ENCODE results near the gene PHF5A.

Gene PHF5A

DNA sequence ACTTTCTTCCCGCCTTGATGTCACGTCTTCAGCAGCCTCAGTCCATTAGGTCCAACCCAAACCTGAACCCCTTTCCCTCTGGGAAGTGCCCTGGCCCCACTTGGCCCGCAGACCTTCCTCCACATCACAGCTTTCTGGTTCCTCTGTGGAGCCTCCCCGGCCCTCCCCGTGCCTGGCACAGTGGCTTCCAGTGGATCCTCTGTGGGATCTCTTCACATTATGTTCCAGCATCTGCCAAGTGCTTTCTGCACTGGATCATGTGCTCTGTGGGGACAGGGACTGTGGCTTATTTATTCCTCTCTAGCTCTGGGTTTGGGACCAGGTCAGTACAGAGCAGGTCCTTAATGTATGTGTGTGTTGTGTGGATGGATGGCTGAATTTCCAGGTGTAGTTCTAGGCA is 44.9 kb upstream of the PHF5A start:
- Histone ChIP-seq H3K4me1 (ENCODE audit: insufficient read depth, poor library complexity, severe bottlenecking) (peaks cover 9% of the 10 kb centered on the region), H3K36me3 (ENCODE audit: low read depth) (peaks cover 52% of the 10 kb centered on the region), H3K4me3 (ENCODE audit: severe bottlenecking) (no peak overlapping the region), H3K27ac (ENCODE audit: poor library complexity, severe bottlenecking) (peak overlapping the region; percentile 21), H3K9me3 (ENCODE audit: severe bottlenecking) (no peaks in the 10 kb centered on the region), H3K27me3 (ENCODE audit: insufficient read depth, poor library complexity, severe bottlenecking) (no peaks in the 10 kb centered on the region)
- DNase-seq (ENCODE audit: low spot score) (no peak), ATAC-seq (ENCODE audit: low read depth) (no peak)
- TF ChIP-seq, protein P1, sequence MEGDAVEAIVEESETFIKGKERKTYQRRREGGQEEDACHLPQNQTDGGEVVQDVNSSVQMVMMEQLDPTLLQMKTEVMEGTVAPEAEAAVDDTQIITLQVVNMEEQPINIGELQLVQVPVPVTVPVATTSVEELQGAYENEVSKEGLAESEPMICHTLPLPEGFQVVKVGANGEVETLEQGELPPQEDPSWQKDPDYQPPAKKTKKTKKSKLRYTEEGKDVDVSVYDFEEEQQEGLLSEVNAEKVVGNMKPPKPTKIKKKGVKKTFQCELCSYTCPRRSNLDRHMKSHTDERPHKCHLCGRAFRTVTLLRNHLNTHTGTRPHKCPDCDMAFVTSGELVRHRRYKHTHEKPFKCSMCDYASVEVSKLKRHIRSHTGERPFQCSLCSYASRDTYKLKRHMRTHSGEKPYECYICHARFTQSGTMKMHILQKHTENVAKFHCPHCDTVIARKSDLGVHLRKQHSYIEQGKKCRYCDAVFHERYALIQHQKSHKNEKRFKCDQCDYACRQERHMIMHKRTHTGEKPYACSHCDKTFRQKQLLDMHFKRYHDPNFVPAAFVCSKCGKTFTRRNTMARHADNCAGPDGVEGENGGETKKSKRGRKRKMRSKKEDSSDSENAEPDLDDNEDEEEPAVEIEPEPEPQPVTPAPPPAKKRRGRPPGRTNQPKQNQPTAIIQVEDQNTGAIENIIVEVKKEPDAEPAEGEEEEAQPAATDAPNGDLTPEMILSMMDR (IDR thresholded peaks at IDR 0.05; ENCODE audit: poor library complexity, severe bottlenecking) = no peak

DNA sequence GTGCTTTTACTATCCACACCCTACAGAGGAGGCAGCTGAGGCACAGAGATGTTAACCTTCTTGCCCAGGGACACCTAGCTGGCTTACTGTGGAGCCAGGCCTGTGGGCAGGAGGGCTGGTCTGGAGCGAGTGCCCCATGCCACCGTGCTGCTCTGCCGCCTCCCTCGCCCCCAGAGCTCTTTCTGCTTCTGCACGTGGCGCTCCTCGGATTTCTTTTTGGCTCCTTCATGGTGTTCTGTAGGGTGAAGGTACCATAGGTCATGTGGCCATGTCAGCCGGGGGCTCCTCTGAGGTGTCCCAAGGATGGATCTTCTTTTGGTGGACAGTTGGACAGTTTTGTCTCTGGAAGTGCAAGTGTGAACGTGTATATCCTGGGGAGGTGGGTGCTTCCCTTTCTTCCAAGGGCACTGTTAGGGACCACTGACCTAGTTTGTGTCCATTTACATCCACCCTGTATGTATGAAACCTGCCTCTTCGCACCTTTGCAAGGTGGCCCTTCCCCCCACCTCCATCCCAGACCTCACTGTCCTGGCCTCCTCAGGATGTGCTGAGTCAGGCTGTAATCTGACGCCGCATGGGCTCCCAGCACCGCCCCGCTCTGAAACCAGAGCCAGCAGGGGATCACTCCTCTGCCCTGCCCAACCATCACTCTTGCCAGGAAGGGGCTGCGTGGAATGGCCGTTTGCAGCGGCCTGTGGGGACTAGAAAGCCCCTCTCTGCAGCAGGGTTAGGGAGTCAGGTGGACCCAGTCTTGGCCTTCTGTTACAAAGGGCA is 44.1 kb upstream of the PHF5A start:
- ATAC-seq (ENCODE audit: low read depth) (peak; percentile 97), DNase-seq (ENCODE audit: low spot score) (no peak)
- TF ChIP-seq, protein P1 (IDR thresholded peaks at IDR 0.05; ENCODE audit: poor library complexity, severe bottlenecking) = no peak
- peaks cover 9% of the 10 kb centered on the region for H3K4me1 ChIP-seq (ENCODE audit: insufficient read depth, poor library complexity, severe bottlenecking)
- no peak overlapping the region for H3K4me3 ChIP-seq (ENCODE audit: severe bottlenecking)
- H3K36me3 ChIP-seq (ENCODE audit: low read depth) = peaks cover 51% of the 10 kb centered on the region
- H3K27me3 ChIP-seq (ENCODE audit: insufficient read depth, poor library complexity, severe bottlenecking) = no peaks in the 10 kb centered on the region
- H3K27ac ChIP-seq (ENCODE audit: poor library complexity, severe bottlenecking) = peak overlapping the region; percentile 21
- H3K9me3 ChIP-seq (ENCODE audit: severe bottlenecking) = no peaks in the 10 kb centered on the region

DNA sequence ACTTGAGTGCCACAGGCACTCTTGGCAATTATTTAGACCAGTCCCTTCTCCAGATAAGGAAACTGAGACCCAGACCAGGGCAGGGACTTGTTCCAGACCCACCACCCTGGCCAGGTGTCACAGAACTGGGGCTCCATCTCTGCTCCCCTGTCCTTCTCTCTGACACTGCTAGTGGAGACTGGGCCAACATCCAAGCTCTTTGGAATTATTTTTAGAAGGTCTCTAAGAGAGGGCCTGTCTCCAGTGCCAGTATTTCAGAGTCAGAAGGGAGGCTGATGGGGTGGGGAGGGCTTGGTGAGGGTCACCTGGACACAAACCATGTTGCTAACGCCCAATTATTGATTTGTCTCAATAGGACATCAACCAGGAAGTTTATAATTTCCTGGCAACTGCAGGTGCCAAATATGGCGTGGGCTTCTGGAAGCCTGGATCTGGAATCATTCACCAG is 43.1 kb upstream of the PHF5A start:
- TF ChIP-seq, protein P1 (IDR thresholded peaks at IDR 0.05; ENCODE audit: poor library complexity, severe bottlenecking) = no peak
- Histone ChIP-seq H3K9me3 (ENCODE audit: severe bottlenecking) (no peaks in the 10 kb centered on the region), H3K36me3 (ENCODE audit: low read depth) (peaks cover 43% of the 10 kb centered on the region), H3K4me3 (ENCODE audit: severe bottlenecking) (no peak overlapping the region), H3K27ac (ENCODE audit: poor library complexity, severe bottlenecking) (peak overlapping the region; percentile 21), H3K4me1 (ENCODE audit: insufficient read depth, poor library complexity, severe bottlenecking) (peaks cover 9% of the 10 kb centered on the region), H3K27me3 (ENCODE audit: insufficient read depth, poor library complexity, severe bottlenecking) (no peaks in the 10 kb centered on the region)
- DNase-seq (ENCODE audit: low spot score) (no peak), ATAC-seq (ENCODE audit: low read depth) (no peak)

DNA sequence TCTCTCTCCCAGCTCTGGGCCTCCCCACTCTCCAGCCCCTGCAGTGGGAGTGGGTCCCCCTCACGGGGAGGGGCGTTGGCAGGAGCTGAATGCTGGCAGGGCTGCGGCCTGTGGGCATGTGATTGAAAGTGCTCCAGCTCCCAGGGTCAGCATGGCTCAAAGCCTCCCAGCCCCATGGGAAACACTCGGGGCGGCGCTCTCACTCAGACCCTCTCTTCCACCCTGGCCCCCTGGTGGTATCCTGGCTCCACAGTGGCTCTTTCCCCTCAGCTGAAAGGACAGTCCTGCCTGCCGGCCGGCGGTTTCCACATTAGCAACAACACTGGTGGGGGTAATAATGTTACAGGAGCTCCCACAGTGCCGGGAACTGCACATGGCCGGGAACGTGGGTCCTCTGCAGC is 40.3 kb upstream of the PHF5A start:
- H3K36me3 ChIP-seq (ENCODE audit: low read depth) = peaks cover 26% of the 10 kb centered on the region
- TF ChIP-seq, protein P1 (IDR thresholded peaks at IDR 0.05; ENCODE audit: poor library complexity, severe bottlenecking) = no peak
- DNase-seq (ENCODE audit: low spot score) = no peak
- H3K9me3 ChIP-seq (ENCODE audit: severe bottlenecking) = no peaks in the 10 kb centered on the region
- peaks cover 9% of the 10 kb centered on the region for H3K4me1 ChIP-seq (ENCODE audit: insufficient read depth, poor library complexity, severe bottlenecking)
- H3K4me3 ChIP-seq (ENCODE audit: severe bottlenecking) = no peak overlapping the region
- ATAC-seq (ENCODE audit: low read depth) = no peak
- H3K27ac ChIP-seq (ENCODE audit: poor library complexity, severe bottlenecking) = no peak overlapping the region
- no peaks in the 10 kb centered on the region for H3K27me3 ChIP-seq (ENCODE audit: insufficient read depth, poor library complexity, severe bottlenecking)

Measured in RWPE2 (cell line).